HepG2 (cell line): ENCODE data around the gene SRF. TPM values are rescaled to one million over a fixed set of nuclear protein-coding genes. Genes with fewer than 3 reads are reported as not detected.

Source experiments
- GTF2F1 ChIP-seq: fragments of 150-350 bp; IDR thresholded peaks from 2 replicates; pipeline ENCODE4 v1.6.1; 2014; ENCODE audit warnings: low read length
- MED8 ChIP-seq: sonication (generic); formaldehyde crosslinking; IDR thresholded peaks from 2 replicates; pipeline ENCODE4 v1.8.1; 2023; ENCODE audit warnings: mild to moderate bottlenecking, missing genetic modification reagents; ENCODE audit not compliant: insufficient replicate concordance
- NR3C1 ChIP-seq: sonication (generic); formaldehyde crosslinking; IDR thresholded peaks from 2 replicates; pipeline ENCODE4 v1.4.0; 2020; ENCODE audit warnings: missing genetic modification reagents
- ZFP82 ChIP-seq: sonication (generic); formaldehyde crosslinking; IDR thresholded peaks from 2 replicates; pipeline ENCODE4 v1.5.1; 2020; ENCODE audit warnings: mild to moderate bottlenecking, missing genetic modification reagents, borderline replicate concordance
- polyA plus RNA-seq, 8 experiments: library from polyadenylated mRNA; depleted of rRNA in 3 of 8; stranded (reverse) in 7 of 8; unstranded in 1 of 8; fragments of >200 nt; fragmentation: Illumina TruSeq in 4 of 8; extraction: Trizol in 4 of 8; gene quantifications; 2 replicates each; pipeline versions ENCODE4 v1.2.1 to v1.2.3, GENCODE V29; 2011 to 2016; ENCODE audit warnings: low read depth in 4 of 8, missing spikeins in 1 of 8, mixed read lengths in 1 of 8; ENCODE audit not compliant: insufficient read depth in 1 of 8
- total RNA-seq, 5 experiments: library from RNA; depleted of rRNA; stranded (reverse); fragments of >200 nt; fragmentation: Illumina TruSeq; extraction: Trizol; gene quantifications; 2 replicates each; pipeline ENCODE4 v1.2.3, GENCODE V29; 2016; ENCODE audit warnings: low read depth in 1 of 5
- TF ChIP-seq, protein P1 (sequence below): sonication (generic); formaldehyde crosslinking; IDR thresholded peaks from 2 replicates; pipeline ENCODE4 v1.4.0; 2020; ENCODE audit warnings: missing genetic modification reagents, borderline replicate concordance
- TF ChIP-seq, protein P2 (sequence below): sonication (generic); formaldehyde crosslinking; IDR thresholded peaks from 2 replicates; pipeline ENCODE4 v1.4.0; 2020; ENCODE audit warnings: low read depth, mild to moderate bottlenecking, missing genetic modification reagents
- TF ChIP-seq, protein P3 (sequence below): sonication (generic); formaldehyde crosslinking; IDR thresholded peaks from 2 replicates; pipeline ENCODE4 v1.5.1; 2020; ENCODE audit warnings: mild to moderate bottlenecking, moderate library complexity, missing genetic modification reagents
- TF ChIP-seq, protein P4 (sequence below): sonication (generic); formaldehyde crosslinking; IDR thresholded peaks from 2 replicates; pipeline ENCODE4 v1.8.1; 2023; ENCODE audit warnings: missing genetic modification reagents, inconsistent platforms, borderline replicate concordance
- TF ChIP-seq, protein P5 (sequence below): sonication (generic); formaldehyde crosslinking; IDR thresholded peaks from 2 replicates; pipeline ENCODE4 v1.9.0; 2021; ENCODE audit warnings: missing genetic modification reagents, mild to moderate bottlenecking, borderline replicate concordance
- TF ChIP-seq, protein P6 (sequence below): IDR thresholded peaks from 2 replicates; pipeline ENCODE4 v1.6.1; 2016

SRF gene
- total and polyA plus RNA-seq, 2 of the 13 experiments (the other 11 are each of a cell fraction or from before 2014, with no cell fraction given) = 25.5 to 44.1 TPM

DNA sequence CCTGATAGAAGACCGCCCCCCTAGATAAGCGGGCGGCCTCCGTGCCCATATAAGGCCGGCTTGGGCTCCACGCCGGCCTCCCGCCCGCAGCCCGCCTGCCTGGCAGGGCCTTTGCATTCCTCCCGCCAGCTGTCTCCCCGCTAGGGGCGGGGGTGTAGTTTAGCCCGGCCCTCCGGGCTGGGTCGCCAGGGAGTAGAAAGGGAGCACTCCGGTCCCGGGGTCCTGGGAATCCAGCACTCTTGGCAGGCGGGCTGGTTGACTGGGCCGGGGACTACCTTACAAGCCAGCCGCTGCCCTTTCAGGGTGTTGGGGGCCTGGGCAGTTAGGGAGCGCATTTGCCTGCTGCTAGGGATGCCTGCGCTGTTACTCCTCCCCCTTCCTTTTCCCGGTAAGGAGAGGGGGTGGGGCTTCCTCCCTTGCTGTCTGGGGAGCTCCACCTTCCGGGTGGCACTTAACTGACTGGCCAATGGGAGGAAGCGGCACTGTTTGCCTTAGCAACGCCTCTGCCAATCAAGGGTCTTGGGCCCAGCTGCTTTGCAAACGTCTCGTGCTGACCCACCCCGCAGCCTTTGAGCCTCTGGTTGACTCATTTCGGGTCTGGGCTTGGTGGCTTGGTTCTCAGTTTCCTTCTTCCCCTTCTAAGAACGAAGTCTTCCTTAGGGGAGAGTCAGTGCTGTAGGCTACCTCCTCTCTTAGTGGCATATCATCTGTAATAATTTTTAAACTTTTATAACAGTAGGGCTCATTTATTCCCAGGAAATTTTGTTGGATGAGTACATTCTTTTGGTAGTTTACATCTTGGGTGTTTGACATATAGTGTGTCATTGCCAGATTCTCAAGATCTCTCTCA lies 3.4 kb downstream of the SRF start (continued):
- TF ChIP-seq, protein P1, sequence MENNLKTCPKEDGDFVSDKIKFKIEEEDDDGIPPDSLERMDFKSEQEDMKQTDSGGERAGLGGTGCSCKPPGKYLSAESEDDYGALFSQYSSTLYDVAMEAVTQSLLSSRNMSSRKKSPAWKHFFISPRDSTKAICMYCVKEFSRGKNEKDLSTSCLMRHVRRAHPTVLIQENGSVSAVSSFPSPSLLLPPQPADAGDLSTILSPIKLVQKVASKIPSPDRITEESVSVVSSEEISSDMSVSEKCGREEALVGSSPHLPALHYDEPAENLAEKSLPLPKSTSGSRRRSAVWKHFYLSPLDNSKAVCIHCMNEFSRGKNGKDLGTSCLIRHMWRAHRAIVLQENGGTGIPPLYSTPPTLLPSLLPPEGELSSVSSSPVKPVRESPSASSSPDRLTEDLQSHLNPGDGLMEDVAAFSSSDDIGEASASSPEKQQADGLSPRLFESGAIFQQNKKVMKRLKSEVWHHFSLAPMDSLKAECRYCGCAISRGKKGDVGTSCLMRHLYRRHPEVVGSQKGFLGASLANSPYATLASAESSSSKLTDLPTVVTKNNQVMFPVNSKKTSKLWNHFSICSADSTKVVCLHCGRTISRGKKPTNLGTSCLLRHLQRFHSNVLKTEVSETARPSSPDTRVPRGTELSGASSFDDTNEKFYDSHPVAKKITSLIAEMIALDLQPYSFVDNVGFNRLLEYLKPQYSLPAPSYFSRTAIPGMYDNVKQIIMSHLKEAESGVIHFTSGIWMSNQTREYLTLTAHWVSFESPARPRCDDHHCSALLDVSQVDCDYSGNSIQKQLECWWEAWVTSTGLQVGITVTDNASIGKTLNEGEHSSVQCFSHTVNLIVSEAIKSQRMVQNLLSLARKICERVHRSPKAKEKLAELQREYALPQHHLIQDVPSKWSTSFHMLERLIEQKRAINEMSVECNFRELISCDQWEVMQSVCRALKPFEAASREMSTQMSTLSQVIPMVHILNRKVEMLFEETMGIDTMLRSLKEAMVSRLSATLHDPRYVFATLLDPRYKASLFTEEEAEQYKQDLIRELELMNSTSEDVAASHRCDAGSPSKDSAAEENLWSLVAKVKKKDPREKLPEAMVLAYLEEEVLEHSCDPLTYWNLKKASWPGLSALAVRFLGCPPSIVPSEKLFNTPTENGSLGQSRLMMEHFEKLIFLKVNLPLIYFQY (CRISPR knock-in tag) = peak; percentile 84; the same call in 1 of the 2 replicates
- 0 out of 2 replicates have a peak, but pooled peaks have one; percentile 35 for TF ChIP-seq ZFP82
- TF ChIP-seq, protein P2, sequence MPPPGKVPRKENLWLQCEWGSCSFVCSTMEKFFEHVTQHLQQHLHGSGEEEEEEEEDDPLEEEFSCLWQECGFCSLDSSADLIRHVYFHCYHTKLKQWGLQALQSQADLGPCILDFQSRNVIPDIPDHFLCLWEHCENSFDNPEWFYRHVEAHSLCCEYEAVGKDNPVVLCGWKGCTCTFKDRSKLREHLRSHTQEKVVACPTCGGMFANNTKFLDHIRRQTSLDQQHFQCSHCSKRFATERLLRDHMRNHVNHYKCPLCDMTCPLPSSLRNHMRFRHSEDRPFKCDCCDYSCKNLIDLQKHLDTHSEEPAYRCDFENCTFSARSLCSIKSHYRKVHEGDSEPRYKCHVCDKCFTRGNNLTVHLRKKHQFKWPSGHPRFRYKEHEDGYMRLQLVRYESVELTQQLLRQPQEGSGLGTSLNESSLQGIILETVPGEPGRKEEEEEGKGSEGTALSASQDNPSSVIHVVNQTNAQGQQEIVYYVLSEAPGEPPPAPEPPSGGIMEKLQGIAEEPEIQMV (CRISPR knock-in tag) = 0 out of 2 replicates have a peak, but pooled peaks have one; percentile 41
- TF ChIP-seq, protein P3, sequence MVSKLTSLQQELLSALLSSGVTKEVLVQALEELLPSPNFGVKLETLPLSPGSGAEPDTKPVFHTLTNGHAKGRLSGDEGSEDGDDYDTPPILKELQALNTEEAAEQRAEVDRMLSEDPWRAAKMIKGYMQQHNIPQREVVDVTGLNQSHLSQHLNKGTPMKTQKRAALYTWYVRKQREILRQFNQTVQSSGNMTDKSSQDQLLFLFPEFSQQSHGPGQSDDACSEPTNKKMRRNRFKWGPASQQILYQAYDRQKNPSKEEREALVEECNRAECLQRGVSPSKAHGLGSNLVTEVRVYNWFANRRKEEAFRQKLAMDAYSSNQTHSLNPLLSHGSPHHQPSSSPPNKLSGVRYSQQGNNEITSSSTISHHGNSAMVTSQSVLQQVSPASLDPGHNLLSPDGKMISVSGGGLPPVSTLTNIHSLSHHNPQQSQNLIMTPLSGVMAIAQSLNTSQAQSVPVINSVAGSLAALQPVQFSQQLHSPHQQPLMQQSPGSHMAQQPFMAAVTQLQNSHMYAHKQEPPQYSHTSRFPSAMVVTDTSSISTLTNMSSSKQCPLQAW = peak; percentile 87
- TF ChIP-seq, protein P4, sequence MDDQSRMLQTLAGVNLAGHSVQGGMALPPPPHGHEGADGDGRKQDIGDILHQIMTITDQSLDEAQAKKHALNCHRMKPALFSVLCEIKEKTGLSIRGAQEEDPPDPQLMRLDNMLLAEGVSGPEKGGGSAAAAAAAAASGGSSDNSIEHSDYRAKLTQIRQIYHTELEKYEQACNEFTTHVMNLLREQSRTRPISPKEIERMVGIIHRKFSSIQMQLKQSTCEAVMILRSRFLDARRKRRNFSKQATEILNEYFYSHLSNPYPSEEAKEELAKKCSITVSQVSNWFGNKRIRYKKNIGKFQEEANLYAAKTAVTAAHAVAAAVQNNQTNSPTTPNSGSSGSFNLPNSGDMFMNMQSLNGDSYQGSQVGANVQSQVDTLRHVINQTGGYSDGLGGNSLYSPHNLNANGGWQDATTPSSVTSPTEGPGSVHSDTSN (CRISPR knock-in tag) = no peak
- TF ChIP-seq NR3C1 (CRISPR knock-in tag) = no peak
- TF ChIP-seq, protein P5, sequence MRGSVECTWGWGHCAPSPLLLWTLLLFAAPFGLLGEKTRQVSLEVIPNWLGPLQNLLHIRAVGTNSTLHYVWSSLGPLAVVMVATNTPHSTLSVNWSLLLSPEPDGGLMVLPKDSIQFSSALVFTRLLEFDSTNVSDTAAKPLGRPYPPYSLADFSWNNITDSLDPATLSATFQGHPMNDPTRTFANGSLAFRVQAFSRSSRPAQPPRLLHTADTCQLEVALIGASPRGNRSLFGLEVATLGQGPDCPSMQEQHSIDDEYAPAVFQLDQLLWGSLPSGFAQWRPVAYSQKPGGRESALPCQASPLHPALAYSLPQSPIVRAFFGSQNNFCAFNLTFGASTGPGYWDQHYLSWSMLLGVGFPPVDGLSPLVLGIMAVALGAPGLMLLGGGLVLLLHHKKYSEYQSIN (CRISPR knock-in tag) = no peak
- TF ChIP-seq MED8 (CRISPR knock-in tag) = no peak
- TF ChIP-seq, protein P6, sequence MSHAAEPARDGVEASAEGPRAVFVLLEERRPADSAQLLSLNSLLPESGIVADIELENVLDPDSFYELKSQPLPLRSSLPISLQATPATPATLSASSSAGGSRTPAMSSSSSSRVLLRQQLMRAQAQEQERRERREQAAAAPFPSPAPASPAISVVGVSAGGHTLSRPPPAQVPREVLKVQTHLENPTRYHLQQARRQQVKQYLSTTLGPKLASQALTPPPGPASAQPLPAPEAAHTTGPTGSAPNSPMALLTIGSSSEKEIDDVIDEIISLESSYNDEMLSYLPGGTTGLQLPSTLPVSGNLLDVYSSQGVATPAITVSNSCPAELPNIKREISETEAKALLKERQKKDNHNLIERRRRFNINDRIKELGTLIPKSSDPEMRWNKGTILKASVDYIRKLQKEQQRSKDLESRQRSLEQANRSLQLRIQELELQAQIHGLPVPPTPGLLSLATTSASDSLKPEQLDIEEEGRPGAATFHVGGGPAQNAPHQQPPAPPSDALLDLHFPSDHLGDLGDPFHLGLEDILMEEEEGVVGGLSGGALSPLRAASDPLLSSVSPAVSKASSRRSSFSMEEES (CRISPR knock-in tag) = peak; percentile 62
- no peak for TF ChIP-seq GTF2F1
